ENCODE data around the gene UVSSA. TPM values are rescaled to one million over a fixed set of nuclear protein-coding genes. Genes with fewer than 3 reads are reported as not detected.

The UVSSA gene
- total RNA-seq, 2 experiments from 2014 or later, result 16.7 to 17.0 TPM

DNA sequence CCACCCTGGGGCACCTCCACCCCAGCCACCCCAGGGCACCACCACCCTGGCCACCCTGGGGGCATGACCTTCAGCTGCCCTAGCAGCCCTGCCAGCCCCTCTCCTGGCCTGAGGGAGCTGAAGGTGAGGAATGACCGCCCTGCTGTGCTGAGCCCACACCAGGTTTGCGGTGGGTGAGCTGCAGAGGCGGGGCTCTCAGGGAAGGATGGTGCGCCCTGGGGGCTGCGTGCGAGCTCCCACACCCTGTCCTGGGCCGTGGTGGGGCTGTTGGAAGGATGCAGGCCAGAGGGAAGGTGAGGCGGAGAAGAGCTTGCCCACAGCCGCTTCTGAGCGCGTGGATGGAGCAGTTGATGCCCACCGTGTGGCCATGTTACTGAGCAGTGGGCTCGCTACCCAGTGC lies 17.7 kb downstream of the UVSSA start:
- no peak overlapping the region for H3K4me3 Mint-ChIP-seq
- no peak for DNase-seq
- ChIA-PET POLR2A (no interaction called here), CTCF (no interaction called here)
- no peak overlapping the region for H3K27ac Mint-ChIP-seq
- no peak for ATAC-seq
- H3K36me3 Mint-ChIP-seq (ENCODE audit: low read depth), result no peaks in the 10 kb centered on the region
- no peaks in the 10 kb centered on the region for H3K9me3 Mint-ChIP-seq (ENCODE audit: insufficient read depth)
- H3K4me1 Mint-ChIP-seq (ENCODE audit: low read depth), result no peaks in the 10 kb centered on the region
- no peaks in the 10 kb centered on the region for H3K27me3 Mint-ChIP-seq (ENCODE audit: low read depth)

DNA sequence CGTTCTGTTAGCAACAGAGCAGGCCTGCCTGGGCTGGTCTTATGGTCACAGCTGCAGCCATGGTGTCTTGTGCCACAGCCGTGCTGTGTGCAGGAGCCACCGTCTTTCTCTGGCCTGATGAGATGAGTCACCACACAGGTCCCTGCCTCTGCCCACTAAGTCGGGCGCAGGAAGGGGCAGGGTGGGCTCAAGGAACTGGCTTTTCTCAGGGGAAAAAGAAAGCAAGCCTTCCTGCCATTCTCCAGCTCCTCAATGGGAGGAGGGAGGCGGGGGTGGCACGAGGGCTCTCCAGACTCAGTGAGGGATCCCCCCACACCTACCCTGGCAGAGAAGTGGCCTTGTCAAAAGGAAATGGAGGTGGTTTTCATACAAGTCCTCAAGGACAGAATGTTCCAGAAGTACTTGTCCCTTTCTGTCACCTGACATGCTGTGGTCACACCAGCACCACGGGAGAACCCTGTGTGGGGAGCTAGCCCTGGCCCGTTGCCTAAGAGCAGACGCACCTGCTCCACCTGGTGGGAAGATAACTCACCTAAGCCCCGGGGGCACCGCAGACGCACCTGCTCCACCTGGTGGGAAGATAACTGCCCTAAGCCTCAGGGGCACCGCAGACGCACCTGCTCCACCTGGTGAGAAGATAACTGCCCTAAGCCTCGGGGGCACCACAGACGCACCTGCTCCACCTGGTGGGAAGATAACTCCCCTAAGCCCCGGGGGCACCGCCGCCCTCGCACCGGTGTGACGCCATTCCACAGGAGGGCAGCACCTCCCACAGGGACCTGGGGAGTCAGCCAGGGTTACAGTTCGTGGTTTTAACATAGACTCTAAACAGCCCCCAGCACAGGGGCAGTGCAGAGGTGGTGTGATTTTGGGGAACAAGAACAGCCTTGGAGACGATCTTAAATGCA lies 18.5 kb downstream of the UVSSA start:
- DNase-seq (no peak), ATAC-seq (no peak)
- Mint-ChIP-seq H3K4me3 (no peak overlapping the region), H3K27ac (no peak overlapping the region), H3K27me3 (ENCODE audit: low read depth) (no peaks in the 10 kb centered on the region), H3K9me3 (ENCODE audit: insufficient read depth) (no peaks in the 10 kb centered on the region), H3K36me3 (ENCODE audit: low read depth) (no peaks in the 10 kb centered on the region), H3K4me1 (ENCODE audit: low read depth) (no peaks in the 10 kb centered on the region)
- POLR2A ChIA-PET, result no interaction called here
- CTCF ChIA-PET, result no interaction called here

DNA sequence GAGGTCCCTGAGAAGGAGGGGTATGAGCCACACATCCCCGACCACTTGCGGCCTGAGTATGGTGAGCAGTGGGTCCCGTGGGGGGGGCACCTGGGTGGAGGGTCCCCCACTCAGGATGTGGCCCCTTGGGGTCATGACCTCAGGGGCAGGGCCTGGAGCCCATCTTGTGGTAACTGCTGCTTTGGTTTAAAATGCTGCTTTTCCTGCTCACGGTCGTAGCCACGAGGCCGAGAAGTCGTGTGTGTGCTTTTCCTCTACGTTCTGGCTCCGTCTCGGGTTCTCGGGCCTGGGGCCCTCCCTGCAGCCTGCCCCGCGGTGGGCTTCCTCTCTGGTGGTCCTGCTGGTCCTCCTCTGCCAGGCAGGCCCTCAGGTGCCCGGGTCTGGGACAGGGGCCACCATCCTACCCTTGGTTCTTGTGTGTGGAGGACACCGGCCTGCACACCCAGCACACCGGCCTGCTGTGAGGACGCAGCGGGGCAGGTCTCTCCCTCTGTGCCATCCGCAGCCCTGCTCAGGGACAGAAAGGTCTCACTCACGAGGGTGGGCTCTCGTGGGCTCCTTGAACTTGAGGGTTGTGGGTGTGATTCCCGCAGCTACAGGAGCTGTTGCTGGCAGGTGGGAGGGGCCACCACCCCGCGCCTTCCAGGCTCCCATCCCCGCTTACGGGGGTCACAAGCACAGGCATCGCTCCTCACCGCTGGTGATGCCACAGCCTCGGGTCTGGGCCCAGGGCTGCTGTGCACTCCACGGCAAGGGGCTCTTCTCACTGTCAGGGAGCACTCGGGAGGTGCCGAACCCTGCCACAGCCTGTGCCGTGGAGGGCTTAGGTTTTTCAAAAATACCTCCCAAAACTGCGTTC lies 19.6 kb downstream of the UVSSA start:
- no peak overlapping the region for H3K27ac Mint-ChIP-seq
- H3K27me3 Mint-ChIP-seq (ENCODE audit: low read depth), result no peaks in the 10 kb centered on the region
- DNase-seq, result no peak
- CTCF ChIA-PET, result no interaction called here
- no peak for ATAC-seq
- POLR2A ChIA-PET, result no interaction called here
- H3K36me3 Mint-ChIP-seq (ENCODE audit: low read depth), result no peaks in the 10 kb centered on the region
- no peak overlapping the region for H3K4me3 Mint-ChIP-seq
- H3K4me1 Mint-ChIP-seq (ENCODE audit: low read depth), result no peaks in the 10 kb centered on the region
- H3K9me3 Mint-ChIP-seq (ENCODE audit: insufficient read depth), result no peaks in the 10 kb centered on the region

DNA sequence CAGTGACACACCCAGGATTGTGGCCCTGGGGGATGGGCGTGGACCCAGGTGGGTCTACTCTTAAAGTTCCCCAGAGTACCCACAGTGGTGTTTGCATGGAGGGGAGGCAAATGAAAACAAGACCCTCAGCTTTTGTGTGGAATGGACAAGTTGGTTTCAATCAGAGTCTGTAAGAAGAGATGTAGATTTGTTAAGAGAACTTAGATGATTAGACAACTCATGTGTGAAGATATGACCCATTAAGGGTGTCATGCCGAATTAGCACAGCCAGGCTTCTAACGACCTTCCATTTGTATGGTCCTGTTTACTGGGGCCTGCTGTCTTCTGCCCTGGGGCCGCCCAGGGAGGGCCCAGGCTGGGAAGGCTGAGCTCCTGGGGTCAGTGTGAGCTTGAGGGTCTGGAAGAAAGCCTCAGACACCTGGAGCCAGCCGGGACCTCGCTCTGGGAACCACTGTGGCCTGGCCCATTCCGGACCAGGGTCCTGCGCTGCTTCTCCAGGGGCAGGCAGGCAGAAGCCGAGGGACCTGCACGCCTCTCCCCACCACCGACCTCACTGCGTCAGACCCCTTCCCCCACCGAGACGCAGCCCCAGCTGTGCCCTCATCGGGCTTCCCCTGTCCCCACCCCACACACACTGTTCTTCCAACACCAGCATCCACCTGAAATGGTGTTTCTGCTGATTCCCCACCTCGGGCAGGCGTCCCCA lies 20.4 kb downstream of the UVSSA start:
- ATAC-seq (no peak), DNase-seq (no peak)
- H3K4me3 Mint-ChIP-seq, result no peak overlapping the region
- ChIA-PET CTCF (no interaction called here), POLR2A (no interaction called here)
- H3K27ac Mint-ChIP-seq, result no peak overlapping the region
- H3K9me3 Mint-ChIP-seq (ENCODE audit: insufficient read depth), result no peaks in the 10 kb centered on the region
- H3K36me3 Mint-ChIP-seq (ENCODE audit: low read depth), result no peaks in the 10 kb centered on the region
- no peaks in the 10 kb centered on the region for H3K4me1 Mint-ChIP-seq (ENCODE audit: low read depth)
- H3K27me3 Mint-ChIP-seq (ENCODE audit: low read depth), result no peaks in the 10 kb centered on the region

DNA sequence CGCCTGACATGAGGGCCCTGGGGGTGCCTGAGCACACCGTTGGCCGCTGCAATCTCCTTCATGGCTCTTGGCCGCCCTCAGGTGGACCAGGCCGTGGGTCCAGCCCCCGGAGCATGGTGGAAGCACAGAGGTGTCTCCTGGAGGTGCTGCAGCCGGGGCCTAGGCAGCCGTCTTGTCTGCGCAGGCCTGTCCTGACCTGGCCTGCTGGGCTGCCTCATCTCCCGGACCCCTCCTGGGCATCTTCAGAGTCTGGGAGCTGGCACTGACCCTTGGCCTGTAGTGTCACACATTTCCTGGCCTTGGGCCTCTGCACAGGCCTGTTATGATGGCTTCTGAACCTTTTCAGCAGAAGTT lies 20.9 kb downstream of the UVSSA start:
- ChIA-PET CTCF (no interaction called here), POLR2A (no interaction called here)
- H3K4me1 Mint-ChIP-seq (ENCODE audit: low read depth), result no peaks in the 10 kb centered on the region
- H3K27ac Mint-ChIP-seq, result no peak overlapping the region
- no peak for DNase-seq
- H3K27me3 Mint-ChIP-seq (ENCODE audit: low read depth), result no peaks in the 10 kb centered on the region
- no peak for ATAC-seq
- no peaks in the 10 kb centered on the region for H3K9me3 Mint-ChIP-seq (ENCODE audit: insufficient read depth)
- H3K4me3 Mint-ChIP-seq, result no peak overlapping the region
- H3K36me3 Mint-ChIP-seq (ENCODE audit: low read depth), result no peaks in the 10 kb centered on the region

DNA sequence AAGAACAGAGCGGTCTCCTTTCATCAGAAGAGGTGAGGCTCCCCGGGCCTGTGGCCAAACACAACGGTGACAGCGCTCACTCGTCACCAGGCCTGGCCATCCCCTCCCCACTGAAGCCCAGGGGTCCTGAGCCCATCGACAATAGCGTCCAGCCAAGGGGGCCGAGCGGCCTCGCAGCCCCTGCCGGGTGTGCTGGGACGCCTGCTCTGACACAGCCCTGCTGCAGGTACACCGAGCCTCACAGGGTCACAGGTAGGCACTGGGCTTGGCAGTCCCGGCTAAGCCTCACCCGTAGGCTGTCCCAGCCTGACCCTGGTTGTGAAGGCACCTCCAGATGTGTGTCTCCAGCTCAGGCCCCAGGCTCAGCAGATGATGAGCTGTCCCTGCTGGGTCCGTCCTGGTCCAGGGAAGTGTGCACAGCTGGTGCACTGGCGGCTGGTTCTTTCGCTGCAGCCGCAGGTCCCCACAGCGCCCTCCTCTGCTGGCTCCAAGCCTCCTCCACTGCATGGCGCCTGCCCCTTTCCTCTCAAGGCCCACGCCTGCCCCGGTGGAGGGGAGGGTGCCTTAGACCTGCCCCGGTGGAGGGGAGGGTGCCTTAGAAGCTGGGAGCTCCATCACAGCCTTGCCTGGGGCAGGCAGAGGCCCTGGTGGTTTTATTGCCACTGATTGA lies 21.5 kb downstream of the UVSSA start:
- ChIA-PET CTCF (no interaction called here), POLR2A (no interaction called here)
- ATAC-seq, result peak; percentile 19
- Mint-ChIP-seq H3K27ac (no peak overlapping the region), H3K9me3 (ENCODE audit: insufficient read depth) (no peaks in the 10 kb centered on the region), H3K4me3 (no peak overlapping the region), H3K36me3 (ENCODE audit: low read depth) (no peaks in the 10 kb centered on the region), H3K27me3 (ENCODE audit: low read depth) (no peaks in the 10 kb centered on the region), H3K4me1 (ENCODE audit: low read depth) (no peaks in the 10 kb centered on the region)
- DNase-seq, result no peak

DNA sequence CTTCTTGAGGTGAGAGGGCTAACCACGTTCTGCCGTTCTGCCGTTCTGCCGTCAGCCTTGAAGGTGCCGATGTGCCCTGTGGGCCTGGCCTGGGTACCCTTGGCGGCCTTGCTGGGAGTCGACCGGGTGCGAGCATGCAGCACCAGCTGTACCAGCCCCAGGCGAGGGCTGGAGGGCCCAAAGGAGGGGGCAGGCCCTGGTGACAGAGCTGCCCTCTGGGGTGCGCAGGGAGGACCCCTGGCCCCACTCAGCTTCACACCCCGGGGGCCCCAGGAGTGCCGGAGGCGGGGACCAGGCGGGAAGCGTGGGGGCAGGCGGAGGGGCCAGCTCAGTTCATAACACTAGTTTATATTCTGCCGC lies 22.1 kb downstream of the UVSSA start:
- no peaks in the 10 kb centered on the region for H3K27me3 Mint-ChIP-seq (ENCODE audit: low read depth)
- DNase-seq (no peak), ATAC-seq (no peak)
- POLR2A ChIA-PET, result no interaction called here
- CTCF ChIA-PET, result no interaction called here
- no peak overlapping the region for H3K4me3 Mint-ChIP-seq
- no peaks in the 10 kb centered on the region for H3K36me3 Mint-ChIP-seq (ENCODE audit: low read depth)
- no peaks in the 10 kb centered on the region for H3K4me1 Mint-ChIP-seq (ENCODE audit: low read depth)
- H3K9me3 Mint-ChIP-seq (ENCODE audit: insufficient read depth), result no peaks in the 10 kb centered on the region
- no peak overlapping the region for H3K27ac Mint-ChIP-seq

DNA sequence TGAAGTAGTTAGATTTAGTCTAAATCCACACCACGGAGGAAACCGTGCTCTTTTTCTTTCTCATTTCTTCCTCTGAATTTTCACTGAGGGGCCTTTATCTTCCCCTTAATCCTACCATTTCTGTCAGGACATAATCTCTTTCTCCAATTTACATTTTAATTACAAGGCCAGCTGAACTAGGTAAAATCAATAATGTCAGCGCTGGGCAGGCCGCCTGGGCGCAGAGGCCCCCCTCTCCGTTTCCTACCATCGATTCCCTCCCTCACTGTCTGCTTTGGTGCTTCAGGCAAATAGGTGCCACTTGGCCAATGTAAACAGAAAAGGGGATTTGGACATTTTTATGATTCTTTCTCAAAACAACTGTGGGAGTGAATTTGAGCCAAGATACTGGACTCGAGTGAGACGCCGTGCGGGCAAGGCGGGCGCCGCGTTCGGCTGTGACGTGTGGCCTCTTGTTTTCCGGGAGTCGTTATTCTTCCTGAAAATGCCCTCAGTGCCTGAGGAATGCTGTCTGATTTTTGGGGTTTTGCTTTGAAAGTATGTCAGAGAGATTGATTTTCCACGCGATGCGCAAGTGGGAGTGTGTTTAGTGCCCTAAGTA lies 22.6 kb downstream of the UVSSA start:
- ChIA-PET CTCF (no interaction called here), POLR2A (no interaction called here)
- Mint-ChIP-seq H3K9me3 (ENCODE audit: insufficient read depth) (no peaks in the 10 kb centered on the region), H3K27me3 (ENCODE audit: low read depth) (no peaks in the 10 kb centered on the region), H3K4me1 (ENCODE audit: low read depth) (no peaks in the 10 kb centered on the region), H3K4me3 (no peak overlapping the region), H3K27ac (no peak overlapping the region), H3K36me3 (ENCODE audit: low read depth) (no peaks in the 10 kb centered on the region)
- DNase-seq (no peak), ATAC-seq (no peak)

DNA sequence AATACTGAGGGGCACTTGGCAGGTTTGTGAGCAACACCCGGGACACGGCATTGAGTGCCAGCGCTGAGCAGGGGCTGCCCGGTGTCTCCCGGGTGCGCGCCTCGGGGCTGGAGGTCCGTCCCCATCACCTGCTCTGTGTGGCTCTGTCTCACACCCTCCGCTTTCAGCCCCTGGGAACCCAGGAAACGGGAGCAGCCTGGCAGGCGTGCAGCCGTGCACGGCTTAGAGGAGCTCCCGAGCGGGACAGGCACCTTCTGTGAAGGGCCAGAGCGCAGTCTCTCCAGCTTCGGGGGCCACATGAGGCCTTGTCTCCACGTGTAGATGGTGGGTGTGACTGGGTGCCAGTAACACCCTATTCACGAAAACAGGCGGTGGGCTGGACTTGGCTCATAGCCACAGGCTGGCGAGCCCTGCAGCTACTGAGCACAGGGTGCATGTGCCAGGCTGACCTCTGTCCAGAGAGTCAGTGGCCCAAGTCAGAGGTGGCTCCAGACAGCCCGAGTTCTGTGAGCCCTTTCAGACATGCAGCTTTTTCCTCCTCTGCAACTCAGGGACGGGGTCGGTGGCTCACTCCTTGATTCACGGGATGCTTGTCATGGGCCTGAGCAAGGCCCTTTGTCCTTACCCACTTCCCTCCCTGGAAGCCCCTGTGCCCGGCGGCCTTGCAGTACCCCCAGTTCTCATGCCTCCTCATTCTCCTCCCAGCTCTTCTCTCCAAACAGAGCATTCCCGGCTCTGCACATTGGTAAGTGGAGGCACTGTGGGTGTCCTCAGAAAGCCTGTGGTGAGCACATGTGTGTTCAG lies 23.5 kb downstream of the UVSSA start:
- no peaks in the 10 kb centered on the region for H3K4me1 Mint-ChIP-seq (ENCODE audit: low read depth)
- CTCF ChIA-PET, result no interaction called here
- no peaks in the 10 kb centered on the region for H3K36me3 Mint-ChIP-seq (ENCODE audit: low read depth)
- POLR2A ChIA-PET, result no interaction called here
- no peak overlapping the region for H3K4me3 Mint-ChIP-seq
- no peaks in the 10 kb centered on the region for H3K27me3 Mint-ChIP-seq (ENCODE audit: low read depth)
- no peaks in the 10 kb centered on the region for H3K9me3 Mint-ChIP-seq (ENCODE audit: insufficient read depth)
- no peak for ATAC-seq
- no peak overlapping the region for H3K27ac Mint-ChIP-seq
- DNase-seq, result no peak

DNA sequence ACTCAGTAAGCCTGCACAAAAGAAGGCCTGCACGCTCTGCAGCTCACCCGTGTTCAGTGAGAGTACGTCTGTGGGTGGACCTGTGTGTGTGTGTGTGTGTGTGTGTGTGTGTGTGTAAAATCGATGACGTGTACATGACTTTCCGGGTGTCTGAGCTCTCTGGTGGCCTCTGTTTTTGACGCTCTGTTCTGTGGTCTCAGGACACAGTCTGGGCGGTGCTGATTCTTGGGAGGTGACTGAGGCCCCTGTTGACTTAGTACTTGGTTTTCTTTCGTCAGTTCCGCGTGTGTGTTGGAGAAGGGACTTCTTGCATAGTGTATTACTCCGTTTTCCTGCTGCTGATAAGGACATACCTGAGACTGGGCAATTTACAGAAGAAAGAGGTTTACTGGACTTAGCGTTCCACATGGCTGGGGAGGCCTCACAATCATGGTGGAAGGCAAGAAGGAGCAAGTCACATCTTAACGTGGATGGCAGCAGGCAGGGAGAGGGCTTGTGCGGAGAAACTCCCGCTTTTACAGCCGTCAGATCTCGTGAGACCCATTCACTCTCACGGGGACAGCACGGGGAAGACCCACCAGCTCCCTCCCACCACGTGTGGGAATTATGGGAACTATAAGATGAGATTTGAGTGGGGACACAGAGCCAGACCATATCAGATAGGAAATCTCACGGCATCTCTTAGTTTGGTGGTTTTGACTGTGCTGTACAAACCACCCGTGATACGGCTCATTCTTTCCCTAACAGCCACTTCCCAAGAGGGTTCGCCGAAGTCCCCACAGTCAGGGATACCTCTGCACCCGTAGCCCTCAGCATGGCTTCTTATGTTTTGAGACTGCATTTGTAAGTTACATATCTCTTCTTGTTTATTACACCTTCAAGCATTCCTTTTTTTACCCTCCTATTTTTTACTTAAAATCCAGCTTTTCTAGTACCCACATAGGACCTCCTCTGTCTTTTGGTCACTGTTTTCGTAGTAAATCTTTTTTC lies 24.5 kb downstream of the UVSSA start:
- Mint-ChIP-seq H3K36me3 (ENCODE audit: low read depth) (no peaks in the 10 kb centered on the region), H3K4me3 (no peak overlapping the region), H3K9me3 (ENCODE audit: insufficient read depth) (no peaks in the 10 kb centered on the region), H3K27ac (no peak overlapping the region), H3K27me3 (ENCODE audit: low read depth) (no peaks in the 10 kb centered on the region), H3K4me1 (ENCODE audit: low read depth) (no peaks in the 10 kb centered on the region)
- POLR2A ChIA-PET, result no interaction called here
- ATAC-seq (no peak), DNase-seq (no peak)
- CTCF ChIA-PET, result no interaction called here

Measured in activated CD8-positive, alpha-beta T cell treated with anti-CD3 and anti-CD28 coated beads, Interleukin-2, amount 10 ng/mL, durations not matched to agents 7 days and 5 days (primary cell).